Prostate gland (tissue), 2 donors: Measurements from ENCODE around the gene TPP1. TPM values are rescaled to one million over a fixed set of nuclear protein-coding genes. Genes with fewer than 3 reads are reported as not detected.

Experiments
- DNase-seq: peaks from one replicate; pipeline ENCODE4 v3.0.0-alpha.2; 2019; ENCODE audit warnings: low spot score
- H3K27ac ChIP-seq, 2 donors: fragments of 200-600 bp; sonication (generic); 2 replicates each; pipeline ENCODE4 v1.5.1; 2017 to 2019
- H3K27me3 ChIP-seq: fragments of 200-600 bp; sonication (generic); replicated peaks from 2 replicates; pipeline ENCODE4 v1.5.1; 2019; ENCODE audit not compliant: insufficient read depth
- H3K36me3 ChIP-seq, 2 donors: fragments of 200-600 bp; sonication (generic); 1 replicate in 1 of 2; 2 replicates in 1 of 2; pipeline versions ENCODE4 v1.5.1 to v1.8.1; 2017 to 2019
- H3K4me1 ChIP-seq: fragments of 200-600 bp; sonication (generic); replicated peaks from 2 replicates; pipeline ENCODE4 v1.5.1; 2019
- H3K4me3 ChIP-seq, 2 donors: fragments of 200-600 bp; sonication (generic); 2 replicates each; pipeline ENCODE4 v1.5.1; 2017 to 2019
- H3K9me3 ChIP-seq: fragments of 200-600 bp; sonication (generic); 2 replicates; pipeline ENCODE4 v1.5.1; 2017
- CTCF ChIP-seq, 4 experiments: fragments of 200-600 bp in 2 of 4; fragments of 450-650 bp in 2 of 4; sonication (generic) in 2 of 4; IDR thresholded peaks; 1 replicate in 3 of 4; 2 replicates in 1 of 4; pipeline ENCODE4 v1.5.1; 2016 to 2019; ENCODE audit warnings: antibody characterized with exemption in 4 of 4, mild to moderate bottlenecking in 2 of 4, moderate library complexity in 2 of 4
- POLR2A ChIP-seq: fragments of 450-650 bp; IDR thresholded peaks from one replicate; pipeline ENCODE4 v1.6.1; 2016; ENCODE audit warnings: antibody characterized with exemption, mild to moderate bottlenecking
- POLR2AphosphoS5 ChIP-seq: sonication (generic); formaldehyde crosslinking; IDR thresholded peaks from one replicate; pipeline ENCODE4 v1.6.1; 2017; ENCODE audit warnings: antibody characterized with exemption
- WGBS: methylation state at CpG from one replicate; pipeline ENCODE4 v1.1.5; 2018; 5-methylcytosine and 5-hydroxymethylcytosine counted together
- intact Hi-C: fragments of 100-400 bp; cut with DNase I; formaldehyde crosslinking; loops from one replicate; pipeline ENCODE4 v1.14.2; 2022
- total RNA-seq, 2 donors: library from RNA; depleted of rRNA; stranded (reverse); fragments of >200 nt; gene quantifications; one replicate each; pipeline ENCODE4 v1.1.0, GENCODE V29; 2016

TPP1 gene
- total RNA-seq, 2 donors from 2014 or later = 94.6 to 147 TPM

GRCh38 chr11:6632116-6633073 lies 13.2 kb upstream of the TPP1 start:
- WGBS = 90% methylated on average over 27 of the region's 29 CpGs
- Histone ChIP-seq H3K36me3 (no peaks in the 10 kb centered on the region), H3K4me3 (no peak overlapping the region), H3K27me3 (no peaks in the 10 kb centered on the region), H3K27ac (no peak overlapping the region), H3K9me3 (no peaks in the 10 kb centered on the region), H3K4me1 (no peaks in the 10 kb centered on the region)
- no peak for DNase-seq
- TF ChIP-seq POLR2AphosphoS5 (no peak), CTCF (IDR thresholded peaks at IDR 0.05) (no peak), POLR2A (no peak)
- intact Hi-C loops = no loop called here

GRCh38 chr11:6631361-6631890 lies 12.2 kb upstream of the TPP1 start:
- H3K9me3 ChIP-seq = no peaks in the 10 kb centered on the region
- intact Hi-C loops = no loop called here
- no peak for TF ChIP-seq POLR2AphosphoS5
- TF ChIP-seq CTCF (IDR thresholded peaks at IDR 0.05) = no peak
- TF ChIP-seq POLR2A = no peak
- no peaks in the 10 kb centered on the region for H3K27me3 ChIP-seq
- 94% methylated on average over 11 of the region's 11 CpGs for WGBS
- H3K4me3 ChIP-seq = no peak overlapping the region
- no peak overlapping the region for H3K27ac ChIP-seq
- no peaks in the 10 kb centered on the region for H3K36me3 ChIP-seq
- no peak for DNase-seq
- H3K4me1 ChIP-seq = no peaks in the 10 kb centered on the region

DNA sequence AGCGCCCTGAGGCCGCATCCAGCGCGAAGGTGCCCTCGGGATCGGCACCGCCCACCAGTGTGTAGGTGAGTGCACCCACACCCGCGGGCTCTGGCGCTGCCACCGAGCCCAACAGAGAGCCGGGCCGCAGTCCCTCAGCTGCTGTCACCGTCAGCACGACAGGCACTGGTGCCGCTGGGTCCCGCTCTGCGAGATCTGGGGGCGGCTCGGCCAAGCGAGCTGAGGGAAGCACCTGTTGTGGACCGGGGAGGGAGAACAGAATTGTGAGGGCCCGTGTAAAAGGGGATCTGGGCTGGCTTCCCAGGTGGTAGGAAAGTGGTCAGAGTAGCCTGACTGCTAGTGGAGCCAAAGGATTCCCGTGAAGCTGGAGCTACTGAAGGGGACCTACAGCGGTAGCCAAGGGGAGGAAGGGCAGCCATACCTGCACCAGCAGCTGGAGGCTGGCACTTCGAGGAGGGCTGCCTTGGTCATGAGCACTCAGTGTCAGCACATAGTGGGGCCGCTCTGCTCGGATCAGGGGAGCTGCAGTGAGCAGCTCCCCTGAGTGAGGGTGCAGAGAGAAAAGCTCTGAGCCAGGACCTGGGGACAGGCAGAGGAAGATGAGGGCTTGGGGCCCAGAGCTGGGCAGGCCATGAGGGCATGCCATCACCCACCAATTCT lies 11.5 kb upstream of the TPP1 start:
- H3K36me3 ChIP-seq = no peaks in the 10 kb centered on the region
- DNase-seq = no peak
- peak overlapping the region; percentile 5 to 16 for H3K4me3 ChIP-seq
- TF ChIP-seq POLR2A (no peak), POLR2AphosphoS5 (no peak), CTCF (IDR thresholded peaks at IDR 0.05) (no peak)
- H3K27me3 ChIP-seq = no peaks in the 10 kb centered on the region
- no peaks in the 10 kb centered on the region for H3K4me1 ChIP-seq
- intact Hi-C loops = no loop called here
- no peaks in the 10 kb centered on the region for H3K9me3 ChIP-seq
- 78% methylated on average over 7 of the region's 28 CpGs for WGBS
- no peak overlapping the region for H3K27ac ChIP-seq

- TF ChIP-seq CTCF (IDR thresholded peaks at IDR 0.05) (no peak), POLR2A (no peak), POLR2AphosphoS5 (no peak)
- DNase-seq = no peak
- WGBS = 73% methylated on average over 84 of the region's 102 CpGs
- intact Hi-C loops = no loop called here
- H3K4me1 ChIP-seq = no peaks in the 10 kb centered on the region
- H3K27me3 ChIP-seq = no peaks in the 10 kb centered on the region
- H3K36me3 ChIP-seq = no peaks in the 10 kb centered on the region
- H3K4me3 ChIP-seq = peak overlapping the region; percentile 5 to 16
- H3K9me3 ChIP-seq = no peaks in the 10 kb centered on the region
- H3K27ac ChIP-seq = no peak overlapping the region
These were observed 10.8 kb upstream of the TPP1 start for GRCh38 chr11:6629892-6630631.
